ENCODE results near the gene POMC.
"Not testable (repeated sequence)": the region's sequence is repeated elsewhere in the genome, so short reads cannot be mapped to it uniquely, and the experiment has no call there.

Gene POMC

DNA sequence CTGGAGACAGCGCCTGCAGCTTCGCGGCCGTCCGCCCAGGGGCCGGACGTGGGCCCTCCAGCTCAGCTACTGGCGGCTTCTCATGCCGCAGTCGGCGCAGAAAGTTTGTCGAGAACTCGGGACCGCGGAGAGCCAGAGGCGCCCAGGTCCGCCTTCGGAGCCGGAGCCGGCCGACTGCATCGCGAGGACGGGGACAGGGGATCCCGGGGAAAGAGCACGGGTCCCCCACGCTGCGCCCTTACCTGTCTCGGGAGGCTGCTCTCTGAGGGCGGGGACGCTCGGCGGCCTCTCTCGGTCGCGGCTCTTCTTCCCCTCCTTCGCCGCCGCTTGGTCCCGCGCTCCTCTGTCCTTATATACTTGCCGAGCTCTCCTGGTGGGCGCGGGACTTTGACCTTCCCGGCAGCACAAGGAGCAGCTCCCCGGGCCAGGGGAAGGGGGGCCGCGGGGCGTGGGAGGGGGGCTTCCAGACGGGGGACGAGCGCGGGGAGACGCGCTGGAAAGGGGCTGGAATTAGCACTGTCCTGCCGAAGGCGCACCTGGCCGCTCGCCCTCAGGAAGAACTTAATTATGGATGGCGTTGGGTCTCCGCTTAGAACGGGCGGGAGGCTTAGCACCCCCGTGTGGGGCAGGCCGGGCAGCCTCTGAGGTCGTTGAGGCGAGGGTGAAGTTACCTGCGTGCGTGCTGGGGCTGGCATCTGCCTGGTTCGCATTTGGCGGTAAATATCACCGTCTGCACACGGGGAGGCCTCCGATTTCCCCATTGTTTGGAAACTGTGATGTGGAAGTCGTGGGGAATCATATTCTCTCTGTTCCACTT, at the start of gene POMC:
Gene POMC (minus strand): TSS at position 325 of the 817 bp plus-strand sequence. CDS start 3,808 bp downstream, outside the sequence.
- TF ChIP-seq, protein P1, sequence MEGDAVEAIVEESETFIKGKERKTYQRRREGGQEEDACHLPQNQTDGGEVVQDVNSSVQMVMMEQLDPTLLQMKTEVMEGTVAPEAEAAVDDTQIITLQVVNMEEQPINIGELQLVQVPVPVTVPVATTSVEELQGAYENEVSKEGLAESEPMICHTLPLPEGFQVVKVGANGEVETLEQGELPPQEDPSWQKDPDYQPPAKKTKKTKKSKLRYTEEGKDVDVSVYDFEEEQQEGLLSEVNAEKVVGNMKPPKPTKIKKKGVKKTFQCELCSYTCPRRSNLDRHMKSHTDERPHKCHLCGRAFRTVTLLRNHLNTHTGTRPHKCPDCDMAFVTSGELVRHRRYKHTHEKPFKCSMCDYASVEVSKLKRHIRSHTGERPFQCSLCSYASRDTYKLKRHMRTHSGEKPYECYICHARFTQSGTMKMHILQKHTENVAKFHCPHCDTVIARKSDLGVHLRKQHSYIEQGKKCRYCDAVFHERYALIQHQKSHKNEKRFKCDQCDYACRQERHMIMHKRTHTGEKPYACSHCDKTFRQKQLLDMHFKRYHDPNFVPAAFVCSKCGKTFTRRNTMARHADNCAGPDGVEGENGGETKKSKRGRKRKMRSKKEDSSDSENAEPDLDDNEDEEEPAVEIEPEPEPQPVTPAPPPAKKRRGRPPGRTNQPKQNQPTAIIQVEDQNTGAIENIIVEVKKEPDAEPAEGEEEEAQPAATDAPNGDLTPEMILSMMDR (IDR thresholded peaks at IDR 0.05; ENCODE audit: low read depth, low read length, missing control alignments): no peak
- peak within 1 kb of the TSS; percentile 21 for H3K4me3 ChIP-seq (replicated peaks; ENCODE audit: low read depth, low read length)
- DNase-seq (ENCODE audit: extremely low read depth, low read depth): no peak

DNA sequence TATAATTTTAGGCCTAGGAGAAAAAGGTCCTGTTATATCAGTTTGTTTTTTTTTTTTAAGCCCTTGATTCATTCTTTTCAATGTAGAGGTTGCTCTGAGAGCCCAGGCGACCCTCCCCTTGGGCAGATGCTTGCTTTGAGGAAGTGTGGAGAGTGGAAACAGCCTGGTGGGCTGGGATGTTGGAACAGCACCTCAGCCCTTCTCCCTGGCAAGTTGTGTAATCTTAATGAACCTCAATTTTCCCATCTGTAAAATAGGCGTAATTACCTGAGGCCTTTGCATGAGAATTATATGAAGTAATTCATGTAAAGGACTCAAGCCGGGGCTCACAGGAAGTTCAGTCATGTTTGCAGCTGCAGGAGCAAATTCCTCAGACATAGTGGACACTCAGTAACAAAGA, 49.7 kb upstream of the POMC start:
- H3K4me3 ChIP-seq (replicated peaks; ENCODE audit: low read depth, low read length): no peak overlapping the region
- TF ChIP-seq, protein P1 (IDR thresholded peaks at IDR 0.05; ENCODE audit: low read depth, low read length, missing control alignments): no peak
- no peak for DNase-seq (ENCODE audit: extremely low read depth, low read depth)

DNA sequence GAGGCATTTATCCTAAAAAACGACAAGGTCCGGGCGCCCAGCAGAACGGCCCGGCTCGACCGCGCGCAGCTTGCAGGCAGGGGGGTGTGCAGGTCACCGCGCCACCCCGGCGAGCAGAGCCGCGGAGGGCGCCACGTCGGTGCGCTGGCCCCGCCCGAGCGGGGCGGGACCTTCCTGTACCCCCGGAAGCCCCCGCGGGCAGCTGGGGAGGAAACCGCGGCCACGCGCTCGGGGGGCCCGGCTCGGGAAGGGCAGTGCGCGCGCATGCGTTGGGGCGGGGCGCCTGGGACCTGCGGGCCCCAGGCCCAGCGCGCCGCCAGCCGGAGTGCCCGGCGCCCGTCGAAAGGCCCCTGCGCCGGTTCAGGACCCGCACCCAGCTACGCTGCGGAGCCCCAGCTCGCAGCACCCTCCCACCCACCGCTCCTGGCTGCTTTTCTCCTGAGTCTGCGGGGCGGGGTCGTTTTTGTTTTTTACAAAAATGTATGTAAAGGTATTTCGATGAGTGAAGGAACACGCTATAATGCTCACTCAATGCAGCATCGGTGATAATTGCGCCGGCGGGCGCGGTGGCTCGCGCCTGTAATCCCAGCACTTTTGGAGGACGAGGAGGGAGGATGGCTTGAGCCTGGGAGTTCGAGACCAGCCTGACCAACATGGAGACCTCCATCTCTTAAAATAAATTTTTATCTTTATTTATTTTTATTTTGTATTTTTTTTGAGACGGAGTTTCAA, 47.7 kb upstream of the POMC start:
- peak overlapping the region; percentile 41 for H3K4me3 ChIP-seq (replicated peaks; ENCODE audit: low read depth, low read length)
- TF ChIP-seq, protein P1 (IDR thresholded peaks at IDR 0.05; ENCODE audit: low read depth, low read length, missing control alignments): no peak
- DNase-seq (ENCODE audit: extremely low read depth, low read depth): no peak

DNA sequence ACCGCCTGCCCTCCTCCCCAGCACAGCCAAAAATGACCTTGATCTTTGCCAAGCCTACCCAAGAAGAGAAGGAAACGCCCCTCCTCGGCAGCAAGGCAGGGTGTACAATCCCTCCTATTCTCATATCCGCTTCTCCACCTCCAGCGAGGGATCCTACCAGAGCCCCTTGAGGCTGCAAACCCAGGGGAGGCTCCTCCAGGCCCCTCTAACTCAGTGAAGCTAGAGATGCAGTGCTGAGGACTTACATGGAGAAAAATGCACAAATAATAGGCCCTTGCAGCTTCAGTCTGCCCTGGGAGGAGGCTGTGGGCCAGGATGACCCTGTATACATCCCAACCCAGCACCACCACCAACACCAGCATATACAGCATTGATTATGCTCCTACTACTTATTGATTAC, 46.9 kb upstream of the POMC start:
- H3K4me3 ChIP-seq (replicated peaks; ENCODE audit: low read depth, low read length): no peak overlapping the region
- DNase-seq (ENCODE audit: extremely low read depth, low read depth): no peak
- TF ChIP-seq, protein P1 (IDR thresholded peaks at IDR 0.05; ENCODE audit: low read depth, low read length, missing control alignments): no peak

DNA sequence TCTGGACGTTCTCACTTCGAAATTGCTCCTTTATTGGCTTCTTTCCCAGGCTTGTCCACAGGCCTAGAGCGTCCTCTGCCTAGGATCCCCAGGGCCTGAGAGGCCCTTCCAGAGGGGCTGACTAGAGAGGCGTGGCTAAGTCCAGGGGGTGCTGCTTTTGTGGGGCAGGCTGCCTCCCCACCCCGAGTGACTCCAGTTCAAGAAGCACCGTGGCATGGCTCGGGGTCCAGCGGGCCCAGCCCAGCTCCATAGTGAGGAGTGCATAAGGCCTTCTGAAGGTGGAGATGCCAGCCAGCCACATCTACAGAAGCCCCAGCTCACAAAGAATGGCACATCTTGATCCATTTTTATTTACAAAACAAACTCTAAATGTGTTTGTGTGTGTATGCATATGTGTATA, 44.8 kb upstream of the POMC start:
- TF ChIP-seq, protein P1 (IDR thresholded peaks at IDR 0.05; ENCODE audit: low read depth, low read length, missing control alignments): no peak
- DNase-seq (ENCODE audit: extremely low read depth, low read depth): no peak
- H3K4me3 ChIP-seq (replicated peaks; ENCODE audit: low read depth, low read length): no peak overlapping the region

DNA sequence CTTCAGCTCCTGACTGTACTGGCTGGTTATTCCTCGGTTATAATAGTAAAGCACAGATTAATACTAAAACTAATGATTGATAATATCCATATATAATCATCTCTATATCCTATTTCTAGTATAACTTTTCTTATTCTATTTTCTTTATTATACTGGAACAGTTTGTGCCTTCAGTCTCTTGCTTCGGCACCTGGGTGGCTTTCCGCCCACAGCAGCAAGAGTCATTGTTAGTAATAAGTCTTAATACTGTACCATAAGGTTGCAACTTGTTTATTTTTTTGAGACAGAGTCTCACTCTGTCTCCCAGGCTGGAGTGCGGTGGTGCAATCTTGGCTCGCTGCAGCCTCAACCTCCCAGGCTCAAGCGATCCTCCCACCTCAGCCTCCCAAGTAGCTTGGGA, 42.5 kb upstream of the POMC start:
- not testable (repeated sequence) for H3K4me3 ChIP-seq (replicated peaks; ENCODE audit: low read depth, low read length); DNase-seq (ENCODE audit: extremely low read depth, low read depth)

DNA sequence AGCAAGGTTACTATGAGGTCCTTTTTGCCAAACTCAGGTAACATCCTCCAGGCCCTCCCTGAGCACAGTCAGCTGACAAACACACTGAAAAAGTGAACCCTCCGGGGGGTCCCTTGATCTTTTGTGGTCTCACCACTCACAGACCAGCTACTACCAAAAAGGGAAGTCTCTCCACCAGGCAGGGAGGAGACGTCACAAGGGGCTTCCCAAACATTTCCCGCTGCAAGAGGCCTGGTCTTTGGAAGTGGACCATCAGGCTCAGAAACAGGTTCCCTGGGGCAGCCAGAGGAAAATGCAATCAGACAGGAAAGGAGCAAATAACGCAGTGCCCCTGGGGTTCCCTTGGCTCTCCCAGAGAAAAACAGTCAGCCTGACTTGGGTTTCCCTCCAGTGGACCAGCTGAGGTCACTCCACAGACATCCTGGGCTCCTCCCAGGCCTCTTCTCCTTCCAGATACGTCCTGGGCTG, 38.7 kb upstream of the POMC start:
- no peak overlapping the region for H3K4me3 ChIP-seq (replicated peaks; ENCODE audit: low read depth, low read length)
- no peak for DNase-seq (ENCODE audit: extremely low read depth, low read depth)
- TF ChIP-seq, protein P1 (IDR thresholded peaks at IDR 0.05; ENCODE audit: low read depth, low read length, missing control alignments): no peak

All from HFF-Myc (cell line).